ENCODE data around the gene EXOSC6.
"Not testable (repeated sequence)": the region's sequence is repeated elsewhere in the genome, so short reads cannot be mapped to it uniquely, and the experiment has no call there.

GRCh38 chr16:70206382-70206781 lies 45.4 kb downstream of the EXOSC6 start:
- TF ChIP-seq POLR2A, CTCF (IDR thresholded peaks at IDR 0.05): not testable (repeated sequence)
